Cardiac muscle cell (in vitro differentiated cells and primary cell): ENCODE measurements around the gene CNOT2. TPM values are rescaled to one million over a fixed set of nuclear protein-coding genes. Genes with fewer than 3 reads are reported as not detected.
A peak's percentile ranks its signal among the peaks of the same experiment; 100 is the strongest.

ENCODE experiments used
- DNase-seq, 2 donors: peaks; one replicate each; pipeline versions ENCODE4 v3.0.0 to v3.0.0-alpha.2; 2010 to 2017; ENCODE audit warnings: low read depth in 1 of 2, low spot score in 1 of 2
- H3K27ac ChIP-seq: fragments of 200-600 bp; sonication (generic); 2 replicates; pipeline ENCODE4 v1.5.1; 2016
- H3K27me3 ChIP-seq: fragments of 200-600 bp; sonication (generic); 2 replicates; pipeline ENCODE4 v1.6.0; 2016; ENCODE audit warnings: control low read depth
- H3K36me3 ChIP-seq: fragments of 200-600 bp; sonication (generic); 2 replicates; pipeline ENCODE4 v1.5.1; 2016; ENCODE audit warnings: control low read depth
- H3K4me1 ChIP-seq: fragments of 200-600 bp; sonication (generic); 2 replicates; pipeline ENCODE4 v1.8.1; 2017; ENCODE audit warnings: low read depth, mild to moderate bottlenecking, mixed run types
- H3K4me3 ChIP-seq: fragments of 200-600 bp; sonication (generic); 2 replicates; pipeline ENCODE4 v1.5.1; 2016; ENCODE audit warnings: mild to moderate bottlenecking
- H3K9me3 ChIP-seq: fragments of 200-600 bp; sonication (generic); 2 replicates; pipeline ENCODE4 v1.5.1; 2017; ENCODE audit warnings: low read depth, mild to moderate bottlenecking, control low read depth
- CTCF ChIP-seq: IDR thresholded peaks from 2 replicates; pipeline ENCODE4 v1.5.1; 2012; ENCODE audit warnings: low read depth, mild to moderate bottlenecking, low read length
- polyA plus RNA-seq: library from polyadenylated mRNA; unstranded; fragments of >200 nt; fragmentation: Nextera tagmentation; extraction: Ambion mirVana; gene quantifications from 2 replicates; pipeline ENCODE4 v1.2.1, GENCODE V29; 2016
- total RNA-seq: library from RNA; depleted of rRNA; stranded (reverse); fragments of >200 nt; gene quantifications from 2 replicates; pipeline ENCODE4 v1.2.3, GENCODE V29; 2016

Gene CNOT2
- total and polyA plus RNA-seq, 2 experiments from 2014 or later = 77.6 to 113 TPM

GRCh38 chr12:70236990-70237389 lies 6.2 kb upstream of the CNOT2 start:
- TF ChIP-seq CTCF = no peak
- Histone ChIP-seq H3K4me3 (no peak overlapping the region), H3K27me3 (no peaks in the 10 kb centered on the region), H3K9me3 (no peaks in the 10 kb centered on the region), H3K36me3 (no peaks in the 10 kb centered on the region), H3K4me1 (peaks cover 3% of the 10 kb centered on the region), H3K27ac (no peak overlapping the region)
- no peak for DNase-seq

GRCh38 chr12:70240673-70241072 lies 2.6 kb upstream of the CNOT2 start:
- no peak for TF ChIP-seq CTCF
- no peaks in the 10 kb centered on the region for H3K36me3 ChIP-seq
- H3K27me3 ChIP-seq = no peaks in the 10 kb centered on the region
- DNase-seq = no peak
- no peak overlapping the region for H3K4me3 ChIP-seq
- H3K9me3 ChIP-seq = no peaks in the 10 kb centered on the region
- H3K4me1 ChIP-seq = peaks cover 13% of the 10 kb centered on the region
- H3K27ac ChIP-seq = no peak overlapping the region

- DNase-seq = no peak
- H3K9me3 ChIP-seq = no peaks in the 10 kb centered on the region
- H3K27ac ChIP-seq = peak overlapping the region; percentile 99
- no peak for TF ChIP-seq CTCF
- H3K4me3 ChIP-seq = peak overlapping the region; percentile 83
- peaks cover 23% of the 10 kb centered on the region for H3K4me1 ChIP-seq
- H3K27me3 ChIP-seq = no peaks in the 10 kb centered on the region
- no peaks in the 10 kb centered on the region for H3K36me3 ChIP-seq
Observed at GRCh38 chr12:70241845-70242244, 1.4 kb upstream of the CNOT2 start.

GRCh38 chr12:70243510-70244371 lies 508 bp downstream of the CNOT2 start:
- H3K27me3 ChIP-seq = no peaks in the 10 kb centered on the region
- no peaks in the 10 kb centered on the region for H3K9me3 ChIP-seq
- H3K36me3 ChIP-seq = no peaks in the 10 kb centered on the region
- peak overlapping the region; percentile 83 for H3K4me3 ChIP-seq
- peak; percentile 73 to 77 for DNase-seq
- peak overlapping the region; percentile 99 for H3K27ac ChIP-seq
- H3K4me1 ChIP-seq = peaks cover 23% of the 10 kb centered on the region
- no peak for TF ChIP-seq CTCF

- H3K4me1 ChIP-seq = peaks cover 23% of the 10 kb centered on the region
- H3K9me3 ChIP-seq = no peaks in the 10 kb centered on the region
- H3K27ac ChIP-seq = peak overlapping the region; percentile 99
- peak overlapping the region; percentile 83 for H3K4me3 ChIP-seq
- DNase-seq = no peak
- no peak for TF ChIP-seq CTCF
- H3K27me3 ChIP-seq = no peaks in the 10 kb centered on the region
- H3K36me3 ChIP-seq = no peaks in the 10 kb centered on the region
Observed at GRCh38 chr12:70244409-70244808, 1.2 kb downstream of the CNOT2 start.
